Measurements from ENCODE around the gene ZXDB. TPM values are rescaled to one million over a fixed set of nuclear protein-coding genes. Genes with fewer than 3 reads are reported as not detected.

ZXDB gene
- total and polyA plus RNA-seq, 2 of the 13 experiments (the other 11 are each of a cell fraction or from before 2014, with no cell fraction given) = 4.5 to 9.0 TPM

GRCh38 chrX:57596109-57596508, 4.3 kb downstream of the ZXDB start (continued):
- TF ChIP-seq ZNF776 (CRISPR knock-in tag; IDR thresholded peaks at IDR 0.05) = no peak
- no peak for TF ChIP-seq HNRNPUL1 (IDR thresholded peaks at IDR 0.05; ENCODE audit: low read depth, low read length)
- no peak for TF ChIP-seq FLYWCH1 (CRISPR knock-in tag; IDR thresholded peaks at IDR 0.05)
- no peak for TF ChIP-seq ZMYM4 (CRISPR knock-in tag; IDR thresholded peaks at IDR 0.05)
- TF ChIP-seq ARID3A (IDR thresholded peaks at IDR 0.05; ENCODE audit: low read depth, low read length) = no peak
- no peak for TF ChIP-seq SMARCE1 (IDR thresholded peaks at IDR 0.05; ENCODE audit: borderline replicate concordance)
- no peak for TF ChIP-seq SP1 (IDR thresholded peaks at IDR 0.05)
- TF ChIP-seq SP1 (CRISPR knock-in tag; IDR thresholded peaks at IDR 0.05) = no peak
- TF ChIP-seq TCF7 (IDR thresholded peaks at IDR 0.05; ENCODE audit: low read depth) = peak; percentile 42
- no peak for TF ChIP-seq THAP11 (CRISPR knock-in tag; IDR thresholded peaks at IDR 0.05)
- TF ChIP-seq CREM (IDR thresholded peaks at IDR 0.05) = 0 out of 2 replicates have a peak, but pooled peaks have one; percentile 20
- no peak for TF ChIP-seq CREM (CRISPR knock-in tag; IDR thresholded peaks at IDR 0.05)
- no peak for TF ChIP-seq ZNF883 (CRISPR knock-in tag; IDR thresholded peaks at IDR 0.05; ENCODE audit: not compliant biosample characterization)
- TF ChIP-seq ZNF574 (CRISPR knock-in tag; IDR thresholded peaks at IDR 0.05) = no peak
- no peak for TF ChIP-seq PPARG (CRISPR knock-in tag; conservative IDR thresholded peaks at IDR 0.05)
- TF ChIP-seq TRIM24 (CRISPR knock-in tag; IDR thresholded peaks at IDR 0.05) = no peak
- TF ChIP-seq PREB (CRISPR knock-in tag; IDR thresholded peaks at IDR 0.05) = no peak
- TF ChIP-seq MAF1 (CRISPR knock-in tag; IDR thresholded peaks at IDR 0.05; ENCODE audit: borderline replicate concordance) = no peak
- TF ChIP-seq NFKBIZ (CRISPR knock-in tag; IDR thresholded peaks at IDR 0.05) = no peak
- TF ChIP-seq ATF4 (CRISPR knock-in tag; IDR thresholded peaks at IDR 0.05) = no peak
- TF ChIP-seq ZNF530 (CRISPR knock-in tag; IDR thresholded peaks at IDR 0.05; ENCODE audit: low read depth) = no peak
- TF ChIP-seq BCL6 (CRISPR knock-in tag; IDR thresholded peaks at IDR 0.05) = peak; percentile 30; the same call in 1 of the 2 replicates
- 0 out of 2 replicates have a peak, but pooled peaks have one; percentile 22 for TF ChIP-seq KAT8 (CRISPR knock-in tag; IDR thresholded peaks at IDR 0.05)
- no peak for TF ChIP-seq THAP8 (CRISPR knock-in tag; IDR thresholded peaks at IDR 0.05; ENCODE audit: borderline replicate concordance)
- TF ChIP-seq ZNF678 (CRISPR knock-in tag; IDR thresholded peaks at IDR 0.05) = no peak
- TF ChIP-seq ATF3 (CRISPR knock-in tag; IDR thresholded peaks at IDR 0.05) = no peak
- TF ChIP-seq POLR2A (IDR thresholded peaks at IDR 0.05; ENCODE audit: insufficient read depth in 1 of 2, low read depth in 2 of 2, low read length in 2 of 2) = no peak
- peak; percentile 60; the same call in 1 of the 2 replicates for TF ChIP-seq CEBPG (CRISPR knock-in tag; IDR thresholded peaks at IDR 0.05)
